ENCODE results near the gene PCNX3.

Gene PCNX3

DNA sequence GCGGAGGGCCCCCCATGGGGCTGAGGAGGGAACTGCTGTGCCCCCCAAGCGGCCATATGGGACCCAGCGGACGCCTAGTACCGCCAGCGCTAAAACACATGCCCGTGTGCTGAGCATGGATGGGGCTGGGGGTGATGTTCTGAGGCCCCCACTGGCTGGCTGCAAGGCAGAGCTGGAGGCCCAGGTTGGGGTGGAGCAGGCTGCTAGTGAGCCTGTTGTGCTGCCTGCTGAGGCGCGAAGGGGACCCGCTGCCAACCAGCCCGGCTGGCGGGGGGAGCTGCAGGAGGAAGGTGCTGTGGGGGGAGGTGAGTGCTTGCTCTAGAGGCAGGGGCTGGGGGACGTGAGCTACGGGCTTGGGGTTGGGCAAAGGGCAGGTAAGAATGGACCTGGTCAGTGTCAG is 3.2 kb downstream of the PCNX3 start:
- Histone ChIP-seq H3K4me1 (ENCODE audit: control insufficient read depth, low read depth, low read length) (peaks cover 5% of the 10 kb centered on the region), H2BK15ac (replicated peaks; ENCODE audit: low read depth) (no peak overlapping the region), H3K23ac (ENCODE audit: low read length) (no peak overlapping the region), H3K27me3 (ENCODE audit: insufficient read depth, low read length, poor library complexity) (no peaks in the 10 kb centered on the region), H2BK120ac (ENCODE audit: low read depth, low read length) (no peak overlapping the region), H3K18ac (ENCODE audit: low read length) (no peak overlapping the region), H3K56ac (ENCODE audit: low read length) (no peak overlapping the region), H3K79me2 (ENCODE audit: control insufficient read depth, insufficient read depth, low read length) (peaks cover 16% of the 10 kb centered on the region), H3K79me1 (ENCODE audit: low read length) (peaks cover 16% of the 10 kb centered on the region), H3K4ac (ENCODE audit: low read depth, low read length) (no peak overlapping the region), H4K8ac (ENCODE audit: low read depth, low read length) (no peak overlapping the region), H3K27ac (ENCODE audit: low read depth, low read length) (no peak overlapping the region), H2AK5ac (ENCODE audit: low read length) (no peak overlapping the region), H3K4me2 (ENCODE audit: low read length) (no peak overlapping the region), H3K36me3 (ENCODE audit: control insufficient read depth, insufficient read depth, low read length) (peaks cover 8% of the 10 kb centered on the region), H3K4me3 (ENCODE audit: low read length) (no peak overlapping the region), H4K5ac (ENCODE audit: low read length) (no peak overlapping the region), H3K9ac (ENCODE audit: low read length) (no peak overlapping the region), H2BK5ac (ENCODE audit: low read length) (no peak overlapping the region)
- no peak for DNase-seq
- no CpG with 5 or more reads among the region's 14 CpGs for WGBS (ENCODE audit: extremely low coverage, insufficient coverage, low lambda C conversion rate)

DNA sequence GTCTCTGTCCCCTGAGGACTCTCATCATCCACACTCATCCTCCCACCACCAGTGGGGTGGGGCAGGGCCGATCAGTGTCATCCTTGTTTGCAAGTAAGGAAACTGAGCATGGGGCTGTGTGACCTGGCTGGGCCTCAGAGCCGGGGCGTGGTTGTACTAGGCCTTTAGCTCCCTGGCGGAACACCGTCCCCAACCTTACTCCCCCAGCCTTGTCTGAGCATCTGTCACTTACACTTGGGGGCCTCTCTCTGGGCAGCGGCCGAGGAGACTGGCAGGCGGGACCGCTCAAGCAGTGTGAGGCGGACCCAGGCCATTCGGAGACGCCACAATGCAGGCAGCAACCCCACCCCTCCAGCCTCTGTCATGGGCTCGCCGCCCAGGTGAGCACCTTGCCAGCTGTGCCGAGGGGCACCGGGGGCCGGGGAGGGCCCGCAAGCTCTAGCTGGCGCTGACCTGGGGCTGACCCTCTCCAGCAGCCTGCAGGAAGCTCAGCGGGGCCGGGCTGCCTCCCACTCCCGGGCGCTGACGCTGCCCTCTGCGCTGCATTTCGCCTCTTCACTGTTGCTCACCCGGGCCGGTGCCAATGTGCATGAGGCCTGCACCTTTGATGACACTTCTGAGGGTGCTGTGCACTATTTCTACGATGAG is 3.8 kb downstream of the PCNX3 start:
- Histone ChIP-seq H2BK5ac (ENCODE audit: low read length) (no peak overlapping the region), H3K23ac (ENCODE audit: low read length) (no peak overlapping the region), H3K36me3 (ENCODE audit: control insufficient read depth, insufficient read depth, low read length) (peaks cover 8% of the 10 kb centered on the region), H3K4me1 (ENCODE audit: control insufficient read depth, low read depth, low read length) (peaks cover 5% of the 10 kb centered on the region), H3K4me2 (ENCODE audit: low read length) (no peak overlapping the region), H3K9ac (ENCODE audit: low read length) (no peak overlapping the region), H2BK120ac (ENCODE audit: low read depth, low read length) (no peak overlapping the region), H4K5ac (ENCODE audit: low read length) (no peak overlapping the region), H4K8ac (ENCODE audit: low read depth, low read length) (no peak overlapping the region), H3K56ac (ENCODE audit: low read length) (no peak overlapping the region), H3K4me3 (ENCODE audit: low read length) (no peak overlapping the region), H2BK15ac (replicated peaks; ENCODE audit: low read depth) (no peak overlapping the region), H3K79me2 (ENCODE audit: control insufficient read depth, insufficient read depth, low read length) (peaks cover 16% of the 10 kb centered on the region), H3K79me1 (ENCODE audit: low read length) (peaks cover 16% of the 10 kb centered on the region), H3K4ac (ENCODE audit: low read depth, low read length) (no peak overlapping the region), H3K27me3 (ENCODE audit: insufficient read depth, low read length, poor library complexity) (no peaks in the 10 kb centered on the region), H2AK5ac (ENCODE audit: low read length) (no peak overlapping the region), H3K18ac (ENCODE audit: low read length) (no peak overlapping the region), H3K27ac (ENCODE audit: low read depth, low read length) (no peak overlapping the region)
- no peak for DNase-seq
- no CpG with 5 or more reads among the region's 29 CpGs for WGBS (ENCODE audit: extremely low coverage, insufficient coverage, low lambda C conversion rate)

DNA sequence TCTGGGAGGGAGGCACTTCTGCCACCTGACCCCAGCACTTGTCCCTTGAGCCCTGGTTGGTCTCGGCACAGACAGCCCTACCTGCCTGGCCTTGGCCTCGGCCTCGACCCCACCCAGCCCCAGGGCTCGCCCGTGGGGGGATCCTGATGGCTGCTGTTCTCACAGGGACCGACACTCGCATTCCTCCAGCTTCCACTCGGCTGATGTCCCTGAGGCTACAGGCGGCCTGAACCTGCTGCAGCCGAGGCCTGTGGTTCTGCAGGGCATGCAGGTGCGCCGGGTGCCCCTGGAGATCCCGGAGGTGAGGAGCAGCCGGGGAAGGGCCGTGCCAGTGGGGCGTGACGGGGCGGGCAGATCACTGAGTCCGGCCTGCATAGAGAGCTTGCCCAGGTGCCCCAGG is 5.1 kb downstream of the PCNX3 start:
- Histone ChIP-seq H3K79me1 (ENCODE audit: low read length) (peaks cover 16% of the 10 kb centered on the region), H3K27ac (ENCODE audit: low read depth, low read length) (no peak overlapping the region), H3K23ac (ENCODE audit: low read length) (no peak overlapping the region), H4K8ac (ENCODE audit: low read depth, low read length) (no peak overlapping the region), H3K18ac (ENCODE audit: low read length) (no peak overlapping the region), H2AK5ac (ENCODE audit: low read length) (no peak overlapping the region), H3K4me1 (ENCODE audit: control insufficient read depth, low read depth, low read length) (peaks cover 5% of the 10 kb centered on the region), H3K79me2 (ENCODE audit: control insufficient read depth, insufficient read depth, low read length) (peaks cover 16% of the 10 kb centered on the region), H3K9ac (ENCODE audit: low read length) (no peak overlapping the region), H3K4ac (ENCODE audit: low read depth, low read length) (no peak overlapping the region), H2BK15ac (replicated peaks; ENCODE audit: low read depth) (no peak overlapping the region), H4K5ac (ENCODE audit: low read length) (no peak overlapping the region), H3K56ac (ENCODE audit: low read length) (no peak overlapping the region), H2BK120ac (ENCODE audit: low read depth, low read length) (no peak overlapping the region), H2BK5ac (ENCODE audit: low read length) (no peak overlapping the region), H3K36me3 (ENCODE audit: control insufficient read depth, insufficient read depth, low read length) (peaks cover 8% of the 10 kb centered on the region), H3K4me2 (ENCODE audit: low read length) (no peak overlapping the region), H3K27me3 (ENCODE audit: insufficient read depth, low read length, poor library complexity) (no peaks in the 10 kb centered on the region), H3K4me3 (ENCODE audit: low read length) (no peak overlapping the region)
- WGBS (ENCODE audit: extremely low coverage, insufficient coverage, low lambda C conversion rate), result no CpG with 5 or more reads among the region's 19 CpGs
- DNase-seq, result no peak

DNA sequence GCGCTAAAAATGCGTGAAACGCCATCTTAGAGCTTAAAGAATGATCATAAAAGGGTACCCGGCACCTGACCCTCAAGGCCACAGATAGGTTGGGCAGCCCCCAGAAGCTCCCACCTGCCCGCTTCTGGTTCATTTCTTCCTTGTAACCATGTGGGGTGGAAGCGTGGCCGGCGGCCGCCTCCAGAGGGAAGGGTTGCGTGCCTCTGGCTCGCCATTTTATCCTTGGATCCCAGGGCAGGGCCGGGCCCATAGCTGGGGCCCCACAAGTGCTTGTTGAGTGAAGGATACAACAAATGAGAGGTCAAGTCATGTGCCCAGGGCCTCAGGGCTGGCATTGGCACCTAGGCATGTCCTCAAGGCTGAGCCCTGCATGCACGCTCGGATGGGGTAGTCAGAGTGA is 5.9 kb downstream of the PCNX3 start:
- Histone ChIP-seq H4K8ac (ENCODE audit: low read depth, low read length) (no peak overlapping the region), H3K27ac (ENCODE audit: low read depth, low read length) (no peak overlapping the region), H3K27me3 (ENCODE audit: insufficient read depth, low read length, poor library complexity) (no peaks in the 10 kb centered on the region), H2BK15ac (replicated peaks; ENCODE audit: low read depth) (no peak overlapping the region), H3K56ac (ENCODE audit: low read length) (no peak overlapping the region), H3K23ac (ENCODE audit: low read length) (no peak overlapping the region), H3K36me3 (ENCODE audit: control insufficient read depth, insufficient read depth, low read length) (peaks cover 11% of the 10 kb centered on the region), H3K4ac (ENCODE audit: low read depth, low read length) (no peak overlapping the region), H2BK5ac (ENCODE audit: low read length) (no peak overlapping the region), H3K4me3 (ENCODE audit: low read length) (no peak overlapping the region), H4K5ac (ENCODE audit: low read length) (no peak overlapping the region), H3K18ac (ENCODE audit: low read length) (no peak overlapping the region), H3K79me2 (ENCODE audit: control insufficient read depth, insufficient read depth, low read length) (peaks cover 12% of the 10 kb centered on the region), H3K79me1 (ENCODE audit: low read length) (peaks cover 13% of the 10 kb centered on the region), H2BK120ac (ENCODE audit: low read depth, low read length) (no peak overlapping the region), H3K4me2 (ENCODE audit: low read length) (no peak overlapping the region), H2AK5ac (ENCODE audit: low read length) (no peak overlapping the region), H3K9ac (ENCODE audit: low read length) (no peak overlapping the region), H3K4me1 (ENCODE audit: control insufficient read depth, low read depth, low read length) (peaks cover 3% of the 10 kb centered on the region)
- WGBS (ENCODE audit: extremely low coverage, insufficient coverage, low lambda C conversion rate), result no CpG with 5 or more reads among the region's 14 CpGs
- no peak for DNase-seq

DNA sequence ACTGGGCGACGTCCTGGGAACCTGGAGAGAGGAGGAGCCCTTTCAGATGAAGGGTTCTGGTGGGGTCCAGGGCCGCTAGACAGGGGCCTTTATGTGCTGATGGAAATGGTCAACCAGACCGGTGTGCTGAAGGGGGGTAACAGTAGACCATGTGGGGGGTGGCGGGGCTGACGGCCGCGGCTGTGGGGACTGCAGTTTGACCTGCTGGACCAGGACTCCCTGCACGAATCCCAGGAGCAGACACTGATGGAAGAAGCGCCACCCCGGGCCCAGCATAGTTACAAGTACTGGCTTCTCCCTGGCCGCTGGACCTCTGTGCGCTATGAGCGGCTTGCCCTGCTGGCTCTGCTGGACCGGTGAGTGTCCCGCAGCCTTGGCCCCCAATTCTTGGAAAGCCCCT is 6.4 kb downstream of the PCNX3 start:
- no peak overlapping the region for H3K4me2 ChIP-seq (ENCODE audit: low read length)
- no peak overlapping the region for H3K56ac ChIP-seq (ENCODE audit: low read length)
- H4K8ac ChIP-seq (ENCODE audit: low read depth, low read length), result no peak overlapping the region
- H3K27ac ChIP-seq (ENCODE audit: low read depth, low read length), result no peak overlapping the region
- peaks cover 8% of the 10 kb centered on the region for H3K79me1 ChIP-seq (ENCODE audit: low read length)
- no CpG with 5 or more reads among the region's 16 CpGs for WGBS (ENCODE audit: extremely low coverage, insufficient coverage, low lambda C conversion rate)
- H4K5ac ChIP-seq (ENCODE audit: low read length), result no peak overlapping the region
- peaks cover 13% of the 10 kb centered on the region for H3K36me3 ChIP-seq (ENCODE audit: control insufficient read depth, insufficient read depth, low read length)
- no peak overlapping the region for H3K4ac ChIP-seq (ENCODE audit: low read depth, low read length)
- H3K27me3 ChIP-seq (ENCODE audit: insufficient read depth, low read length, poor library complexity), result no peaks in the 10 kb centered on the region
- no peak overlapping the region for H3K18ac ChIP-seq (ENCODE audit: low read length)
- no peaks in the 10 kb centered on the region for H3K4me1 ChIP-seq (ENCODE audit: control insufficient read depth, low read depth, low read length)
- H3K79me2 ChIP-seq (ENCODE audit: control insufficient read depth, insufficient read depth, low read length), result peaks cover 7% of the 10 kb centered on the region
- no peak overlapping the region for H2BK15ac ChIP-seq (replicated peaks; ENCODE audit: low read depth)
- H3K23ac ChIP-seq (ENCODE audit: low read length), result no peak overlapping the region
- H2BK5ac ChIP-seq (ENCODE audit: low read length), result no peak overlapping the region
- no peak overlapping the region for H3K9ac ChIP-seq (ENCODE audit: low read length)
- H2BK120ac ChIP-seq (ENCODE audit: low read depth, low read length), result no peak overlapping the region
- DNase-seq, result no peak
- H2AK5ac ChIP-seq (ENCODE audit: low read length), result no peak overlapping the region
- no peak overlapping the region for H3K4me3 ChIP-seq (ENCODE audit: low read length)

DNA sequence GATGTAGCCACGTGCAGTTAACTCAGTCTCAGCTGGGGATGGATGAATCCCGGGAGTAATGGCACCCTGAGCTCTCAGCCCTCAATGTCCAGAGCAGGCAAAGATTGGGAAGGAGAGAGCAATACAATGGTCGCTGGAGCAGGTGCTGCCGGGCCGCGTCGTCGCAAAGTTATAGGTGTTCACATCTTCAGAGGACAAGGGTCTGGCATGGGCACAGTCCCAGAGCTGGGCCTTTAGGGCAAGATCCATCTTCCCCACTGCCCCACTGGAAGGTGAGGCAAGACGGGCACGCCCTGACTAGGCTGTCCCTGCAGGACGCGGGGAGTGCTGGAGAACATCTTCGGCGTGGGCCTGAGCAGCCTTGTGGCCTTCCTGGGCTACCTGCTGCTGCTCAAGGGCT is 7.6 kb downstream of the PCNX3 start:
- Histone ChIP-seq H3K79me2 (ENCODE audit: control insufficient read depth, insufficient read depth, low read length) (no peaks in the 10 kb centered on the region), H2BK120ac (ENCODE audit: low read depth, low read length) (no peak overlapping the region), H2AK5ac (ENCODE audit: low read length) (no peak overlapping the region), H3K27ac (ENCODE audit: low read depth, low read length) (no peak overlapping the region), H3K4me2 (ENCODE audit: low read length) (no peak overlapping the region), H3K4me3 (ENCODE audit: low read length) (no peak overlapping the region), H3K23ac (ENCODE audit: low read length) (no peak overlapping the region), H3K4me1 (ENCODE audit: control insufficient read depth, low read depth, low read length) (no peaks in the 10 kb centered on the region), H3K27me3 (ENCODE audit: insufficient read depth, low read length, poor library complexity) (no peaks in the 10 kb centered on the region), H3K4ac (ENCODE audit: low read depth, low read length) (no peak overlapping the region), H2BK15ac (replicated peaks; ENCODE audit: low read depth) (no peak overlapping the region), H3K56ac (ENCODE audit: low read length) (no peak overlapping the region), H4K5ac (ENCODE audit: low read length) (no peak overlapping the region), H4K8ac (ENCODE audit: low read depth, low read length) (no peak overlapping the region), H3K79me1 (ENCODE audit: low read length) (peaks cover 1% of the 10 kb centered on the region), H3K18ac (ENCODE audit: low read length) (no peak overlapping the region), H3K36me3 (ENCODE audit: control insufficient read depth, insufficient read depth, low read length) (peaks cover 17% of the 10 kb centered on the region), H2BK5ac (ENCODE audit: low read length) (no peak overlapping the region), H3K9ac (ENCODE audit: low read length) (no peak overlapping the region)
- no CpG with 5 or more reads among the region's 14 CpGs for WGBS (ENCODE audit: extremely low coverage, insufficient coverage, low lambda C conversion rate)
- DNase-seq, result no peak
